T-helper 2 cell (primary cell): ENCODE results near the gene ADI1.

Source experiments
- DNase-seq, 5 experiments: peaks; one replicate each; pipeline versions ENCODE4 v3.0.0 to v3.0.0-alpha.2; 2012 to 2022

ADI1 gene

DNA sequence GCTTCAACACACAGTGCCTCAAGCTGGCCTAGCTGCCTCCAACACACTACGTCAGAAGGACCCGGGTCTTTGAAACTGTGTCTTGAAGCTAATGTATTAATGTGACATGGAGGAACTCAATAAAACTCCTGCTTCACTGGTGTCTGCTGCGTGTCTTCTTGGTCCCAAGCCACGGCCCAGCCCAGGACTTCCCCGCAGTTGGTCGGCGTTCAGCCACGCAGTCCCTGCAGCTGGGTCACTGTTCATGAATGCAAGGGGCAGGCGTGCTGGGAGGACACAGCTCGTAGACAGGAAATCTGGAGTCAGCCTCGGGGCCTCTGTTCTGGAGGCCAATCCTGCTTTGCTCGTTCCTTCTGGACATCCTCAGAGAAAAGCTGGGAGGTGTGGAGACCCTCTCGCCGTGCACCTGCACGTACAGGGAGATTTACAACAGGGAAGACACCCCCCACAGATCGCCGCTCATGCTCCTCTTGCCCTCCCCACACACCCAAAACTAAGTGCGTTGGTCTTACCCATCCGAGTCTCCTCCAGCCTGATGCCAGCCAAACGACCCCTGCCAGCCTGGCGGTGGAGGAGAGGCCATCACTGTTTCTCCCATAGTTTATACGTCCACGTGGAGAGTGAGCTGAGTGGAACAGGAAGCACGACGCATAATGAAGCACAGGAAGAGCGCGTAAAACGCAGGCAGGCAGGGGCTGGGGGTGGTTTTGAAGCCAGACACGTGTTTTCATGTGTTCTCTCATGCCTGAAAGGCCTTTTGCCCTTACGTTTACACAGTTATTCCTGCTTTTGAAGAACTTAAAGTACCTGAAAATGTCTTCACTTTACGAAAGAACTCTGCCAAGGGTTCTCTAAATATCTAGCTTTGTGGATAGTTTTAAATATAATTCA lies 39.7 kb downstream of the ADI1 start:
- DNase-seq: no peak

DNA sequence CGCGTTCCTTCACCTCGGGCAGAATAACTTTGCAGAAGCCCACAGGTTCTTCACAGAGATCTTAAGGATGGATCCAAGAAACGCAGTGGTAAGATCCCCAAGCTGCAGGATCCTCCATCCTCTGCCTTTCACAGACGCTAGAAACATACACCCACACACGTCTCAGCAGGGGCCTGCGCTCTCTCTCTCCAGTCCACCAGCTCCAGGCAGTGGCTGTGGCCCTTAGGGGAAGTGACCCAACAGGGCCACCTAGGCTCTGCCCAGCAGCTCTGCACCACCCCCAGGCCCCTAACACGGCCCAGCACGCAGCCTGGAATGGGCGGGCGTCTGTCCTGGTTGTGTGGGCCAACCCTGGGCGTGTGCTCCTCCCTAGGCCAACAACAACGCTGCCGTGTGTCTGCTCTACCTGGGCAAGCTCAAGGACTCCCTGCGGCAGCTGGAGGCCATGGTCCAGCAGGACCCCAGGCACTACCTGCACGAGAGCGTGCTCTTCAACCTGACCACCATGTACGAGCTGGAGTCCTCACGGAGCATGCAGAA lies 40.4 kb downstream of the ADI1 start:
- no peak for DNase-seq

DNA sequence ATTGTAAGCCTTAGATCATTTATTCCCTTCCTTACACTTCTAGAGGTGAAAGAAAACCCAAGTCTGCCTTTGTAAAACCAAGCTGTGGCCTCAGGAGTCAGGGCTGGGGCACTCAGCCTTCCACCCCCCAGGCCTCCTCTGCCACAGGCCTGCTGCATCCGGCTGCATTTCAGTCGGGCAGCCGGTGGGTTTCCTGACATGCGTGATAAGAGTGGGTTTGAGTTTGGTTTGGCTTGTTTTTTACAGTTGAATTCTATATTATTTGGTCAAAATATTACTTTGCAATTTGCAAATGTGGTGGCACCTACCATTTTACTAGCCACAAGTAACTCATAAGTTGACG lies 42.4 kb downstream of the ADI1 start:
- DNase-seq: no peak

DNA sequence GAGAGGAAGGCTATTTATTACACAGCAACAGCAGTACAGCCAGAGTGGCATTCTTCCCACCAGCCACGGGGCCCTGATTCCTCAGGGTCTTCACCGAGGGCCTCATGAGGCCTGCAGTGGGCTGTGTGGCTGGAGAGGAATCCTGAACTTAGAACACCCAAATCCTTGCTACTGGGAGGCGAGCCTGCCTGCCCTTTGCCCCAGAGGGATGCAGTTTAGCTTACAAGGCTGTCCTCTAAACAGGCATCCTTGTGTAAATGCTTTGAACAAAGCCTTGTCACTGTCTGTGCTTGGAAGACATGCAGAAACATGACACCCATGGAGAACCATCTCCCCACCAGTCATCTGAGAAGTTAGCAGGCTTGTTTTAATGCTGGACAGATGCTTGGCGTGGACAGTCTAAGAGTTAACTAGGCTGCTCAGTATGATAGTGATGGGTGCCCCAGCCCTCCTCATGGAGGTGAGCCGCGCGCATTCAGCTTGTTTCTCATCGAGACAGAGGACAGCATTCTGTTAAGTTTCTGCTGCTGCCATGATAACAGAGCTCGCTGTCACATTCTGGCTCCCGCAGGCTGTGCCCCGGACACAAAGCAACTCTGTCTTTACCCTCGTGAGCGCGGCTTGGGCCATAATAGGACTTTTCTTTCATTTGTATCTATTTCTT lies 42.9 kb downstream of the ADI1 start:
- DNase-seq: no peak

DNA sequence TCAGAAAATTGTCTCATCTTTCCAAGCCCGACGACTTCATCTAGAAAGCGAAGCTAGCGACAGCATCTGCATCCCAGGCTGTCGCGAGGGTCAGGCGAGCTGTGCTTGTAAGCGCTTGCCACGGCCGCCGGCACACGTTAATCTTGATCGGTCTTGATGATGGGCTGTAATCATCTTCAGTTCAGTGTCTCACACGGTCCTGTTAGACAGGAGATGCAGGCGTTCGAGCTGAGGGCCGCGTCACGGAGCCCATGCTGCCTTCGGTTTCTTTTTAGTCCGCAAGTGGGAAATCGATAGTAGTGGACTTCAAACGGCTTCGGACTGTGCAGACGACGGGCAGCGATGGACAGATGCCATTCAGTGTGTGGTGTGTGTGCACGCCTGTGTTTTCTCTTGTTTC lies 43.6 kb downstream of the ADI1 start:
- no peak for DNase-seq

DNA sequence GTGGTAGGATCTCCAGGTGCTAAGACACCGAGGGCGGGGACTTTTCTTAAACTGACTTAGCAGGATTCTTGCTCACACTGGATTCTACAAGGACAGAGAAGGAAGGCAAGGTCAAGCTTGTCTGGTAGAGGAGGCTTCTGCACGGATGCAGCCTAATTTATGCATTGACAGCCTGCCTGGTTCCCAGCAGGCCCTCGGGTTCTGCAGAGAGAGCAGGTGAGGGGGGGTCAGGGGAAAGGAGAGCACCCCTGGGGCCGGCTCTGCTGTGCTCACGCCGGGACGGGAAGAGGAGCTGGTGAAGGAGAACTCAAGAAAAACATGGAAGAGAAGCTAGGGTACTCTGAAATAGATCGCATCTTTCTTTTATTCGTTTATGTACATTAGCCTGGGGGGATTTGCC lies 46.4 kb downstream of the ADI1 start:
- no peak for DNase-seq

DNA sequence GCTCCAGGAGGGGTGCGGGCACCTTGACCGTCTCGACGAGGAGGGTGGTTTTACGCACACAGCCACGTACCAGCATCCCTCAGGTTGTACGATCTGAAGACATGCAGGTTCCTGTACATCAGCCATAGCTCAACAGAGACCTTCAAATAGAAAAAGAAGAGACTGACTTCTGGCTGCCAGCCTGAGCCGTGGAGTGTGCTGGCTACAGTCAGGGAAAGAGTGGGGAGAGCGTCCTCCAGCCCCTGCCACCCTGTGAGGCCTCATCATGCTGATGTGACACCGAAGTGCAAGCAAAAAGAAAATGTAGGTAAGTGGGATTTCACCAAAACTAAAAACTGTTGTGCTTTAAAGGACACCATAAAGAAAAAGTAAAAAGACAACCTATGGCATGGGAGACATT lies 47.0 kb downstream of the ADI1 start:
- DNase-seq: no peak

DNA sequence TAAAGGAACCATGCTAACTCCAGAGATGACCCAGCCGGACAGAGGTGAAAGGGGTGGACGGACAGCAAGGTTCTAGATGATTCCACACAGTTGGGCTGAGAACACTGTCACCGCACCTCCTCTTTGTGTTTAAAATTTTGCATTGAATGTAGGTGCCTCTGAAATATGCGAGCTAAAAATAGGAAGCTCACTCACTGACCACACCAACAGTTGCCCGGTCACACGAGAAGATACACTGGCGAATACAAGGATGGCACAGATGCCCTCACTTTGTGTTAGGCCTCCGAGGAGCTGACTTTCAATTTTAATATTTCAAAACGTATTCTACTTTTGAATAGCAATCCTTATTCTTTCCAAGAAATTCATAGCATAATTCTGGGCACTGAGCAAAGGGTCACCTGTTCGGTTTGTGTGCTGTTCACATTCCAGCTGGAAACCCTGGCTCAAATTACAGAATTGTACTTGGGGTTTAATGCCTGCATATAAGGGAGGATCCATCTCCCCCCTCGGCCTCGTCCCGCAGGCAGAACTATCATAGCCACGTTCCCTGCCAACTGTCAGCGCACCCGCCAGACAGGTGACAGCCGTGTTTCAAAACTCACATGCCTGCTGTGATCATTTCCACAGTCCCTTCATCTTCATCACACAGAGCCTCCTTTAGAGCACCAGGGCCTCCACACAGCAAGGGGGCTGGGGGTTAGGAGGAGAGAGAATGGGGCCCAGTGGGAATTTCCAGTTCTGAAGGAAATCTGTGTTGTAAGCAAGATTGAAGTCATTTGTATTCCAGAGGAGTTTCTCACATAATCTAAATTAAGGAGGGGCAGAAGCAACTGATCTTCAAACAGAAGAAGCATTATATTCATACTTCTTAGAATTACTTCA lies 48.2 kb downstream of the ADI1 start:
- DNase-seq: no peak

DNA sequence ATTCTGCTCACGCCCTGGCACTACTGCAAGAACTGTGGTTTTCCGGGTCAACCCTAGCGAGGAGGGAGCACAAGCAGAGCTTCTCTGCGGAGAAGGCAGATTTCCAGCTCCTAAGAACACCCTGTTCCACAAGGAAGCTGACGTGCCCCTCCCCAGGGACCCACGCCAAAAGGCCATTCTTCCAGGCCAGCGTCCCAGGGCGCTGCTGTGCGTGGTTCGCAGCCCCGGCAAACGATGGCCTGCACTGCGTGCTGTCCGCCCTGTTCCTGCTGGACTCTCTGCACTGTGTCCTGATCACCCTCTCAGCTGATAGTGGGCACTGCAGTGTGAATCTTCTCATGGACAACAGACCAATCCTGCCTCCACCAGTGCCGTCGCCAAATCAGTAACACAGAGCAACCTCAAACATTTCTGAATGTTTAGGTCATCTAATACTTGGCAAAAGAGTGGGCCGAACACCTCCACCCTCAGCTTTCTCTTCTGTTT lies 49.1 kb downstream of the ADI1 start:
- no peak for DNase-seq

DNA sequence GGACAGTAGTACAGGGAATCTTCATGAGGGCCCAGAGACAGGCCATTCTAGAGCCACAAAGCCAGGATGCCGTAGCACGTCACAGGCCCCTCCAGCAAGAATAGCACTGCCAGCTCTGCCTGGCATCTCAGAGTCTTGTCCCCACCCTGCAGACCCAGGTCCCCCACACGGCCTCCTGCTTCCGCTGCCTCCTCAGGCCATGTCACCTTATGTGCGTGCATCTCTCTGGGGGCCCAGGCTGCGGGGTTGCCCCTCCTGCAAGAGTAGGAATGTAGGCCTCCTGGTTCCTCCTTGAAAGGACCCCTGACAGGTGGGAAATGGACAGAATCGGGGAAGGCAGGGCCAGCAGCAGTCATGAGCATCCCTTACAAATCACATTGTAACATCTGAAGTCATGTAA lies 49.8 kb downstream of the ADI1 start:
- DNase-seq: no peak

DNA sequence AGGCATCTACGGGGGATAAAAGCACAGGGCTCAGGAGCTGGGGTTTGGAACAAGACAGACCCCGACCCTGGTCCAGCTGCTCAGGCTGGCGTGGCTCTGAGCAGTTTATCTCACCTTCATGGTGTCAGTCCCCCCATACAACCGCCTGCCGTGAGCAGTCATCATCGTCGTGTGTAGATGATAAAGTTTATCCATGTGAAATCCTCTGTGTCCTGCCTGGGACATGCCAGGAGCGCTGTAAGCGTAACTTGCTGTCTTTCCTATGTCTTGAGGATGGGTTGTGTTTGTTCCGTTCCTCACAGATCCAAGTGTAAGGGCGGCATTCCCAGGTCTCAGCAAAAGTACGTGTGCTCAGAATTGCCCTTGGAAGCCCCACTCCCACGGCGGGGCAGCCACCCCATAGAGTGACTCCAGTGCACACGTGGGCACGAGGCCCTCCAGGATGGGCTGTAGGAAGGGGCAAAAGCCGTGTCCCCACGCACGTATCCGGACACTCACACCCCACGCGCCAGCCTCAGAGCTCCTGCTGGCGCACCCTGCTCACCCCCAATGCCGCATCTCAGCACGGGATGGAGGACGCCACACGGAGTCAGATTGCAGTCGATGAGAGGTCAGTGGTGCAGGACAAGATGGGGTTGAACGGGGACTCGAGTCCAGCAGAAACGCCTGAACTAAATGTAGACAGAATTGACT lies 50.9 kb downstream of the ADI1 start:
- no peak for DNase-seq

DNA sequence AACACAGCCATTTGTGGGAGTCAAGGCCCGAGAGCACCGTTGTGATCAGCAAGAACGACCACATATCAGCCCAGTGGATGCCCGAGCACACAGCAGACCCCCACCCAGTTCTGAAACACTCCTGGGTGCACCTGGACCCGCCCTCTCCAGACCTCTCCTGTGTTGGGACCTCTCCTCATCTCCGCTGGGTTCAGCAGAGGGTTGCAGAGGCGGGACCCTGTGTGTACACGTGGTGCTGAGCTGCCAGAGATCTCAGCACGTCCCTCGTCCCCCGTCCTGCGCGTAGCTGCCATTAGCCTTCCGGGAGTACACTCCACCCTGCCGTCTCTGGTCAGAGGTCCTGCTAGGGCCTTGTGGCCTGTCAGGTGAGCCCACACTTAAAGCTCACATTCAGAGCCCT lies 51.7 kb downstream of the ADI1 start:
- no peak for DNase-seq

DNA sequence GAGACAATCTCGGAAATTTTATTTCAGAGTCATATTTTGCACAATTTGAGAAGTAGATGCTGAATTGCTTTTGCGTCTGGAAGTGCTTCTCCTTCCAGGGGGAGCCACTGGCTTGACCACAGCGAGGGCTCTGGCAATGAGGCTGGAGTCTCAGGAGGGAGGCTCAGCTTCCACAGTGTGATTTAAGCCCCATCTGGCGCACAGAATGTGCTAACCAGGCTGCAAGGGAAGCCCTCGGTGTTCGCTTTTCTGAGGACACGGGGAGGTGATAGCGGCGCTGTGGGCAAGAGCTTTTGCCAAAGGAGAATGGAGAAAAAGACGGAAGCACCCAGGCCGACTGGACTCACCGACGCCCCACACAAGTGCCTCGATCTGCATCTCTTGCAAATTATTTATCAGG lies 52.4 kb downstream of the ADI1 start:
- no peak for DNase-seq

DNA sequence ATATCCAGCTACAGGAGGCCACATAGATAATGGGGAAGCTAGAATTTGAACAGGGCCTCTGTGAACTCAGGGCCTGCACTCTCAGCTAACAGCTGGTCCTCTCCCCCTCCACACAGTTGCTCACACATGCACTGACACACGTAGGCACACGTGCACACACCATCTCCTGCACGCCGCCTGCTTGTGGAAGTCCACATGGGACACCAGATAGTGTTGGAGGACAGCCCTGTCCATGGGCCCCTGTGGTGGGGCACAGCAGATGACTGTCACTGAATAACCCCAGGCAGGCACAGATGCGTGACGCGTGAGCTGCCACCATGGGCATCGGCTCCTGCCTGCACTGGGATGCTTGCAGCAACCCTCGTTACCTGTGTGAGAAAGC lies 52.9 kb downstream of the ADI1 start:
- no peak for DNase-seq

DNA sequence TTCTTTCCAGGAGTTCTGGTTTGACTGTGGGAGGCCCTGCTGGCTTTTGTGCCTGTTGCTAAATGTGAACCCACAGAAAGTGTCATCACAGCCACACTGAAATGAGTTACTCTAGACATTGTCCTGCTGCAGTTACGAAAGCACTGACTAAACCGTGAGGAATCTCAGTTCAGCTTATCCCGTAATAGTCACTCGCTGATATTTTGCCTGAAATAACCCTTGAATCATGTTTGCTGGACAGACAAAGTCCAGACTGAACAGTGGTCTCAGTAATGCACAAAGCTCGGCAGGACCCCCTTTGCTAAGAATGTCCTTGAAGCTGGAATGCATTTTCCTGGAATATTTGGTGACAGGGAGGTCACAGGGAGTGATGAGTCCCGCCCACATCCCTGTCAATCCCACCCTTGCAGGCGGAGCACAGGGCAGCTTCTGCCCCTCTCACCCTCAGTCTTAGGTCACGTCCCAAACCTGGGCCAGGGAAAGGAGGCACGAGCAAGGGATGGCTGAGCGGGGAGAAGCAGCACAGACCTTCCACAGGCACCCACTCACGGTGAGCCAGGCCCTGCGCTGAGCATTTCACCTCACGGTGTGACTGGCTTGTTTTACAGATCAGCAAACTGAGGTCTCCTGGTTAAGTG lies 53.4 kb downstream of the ADI1 start:
- DNase-seq: no peak

DNA sequence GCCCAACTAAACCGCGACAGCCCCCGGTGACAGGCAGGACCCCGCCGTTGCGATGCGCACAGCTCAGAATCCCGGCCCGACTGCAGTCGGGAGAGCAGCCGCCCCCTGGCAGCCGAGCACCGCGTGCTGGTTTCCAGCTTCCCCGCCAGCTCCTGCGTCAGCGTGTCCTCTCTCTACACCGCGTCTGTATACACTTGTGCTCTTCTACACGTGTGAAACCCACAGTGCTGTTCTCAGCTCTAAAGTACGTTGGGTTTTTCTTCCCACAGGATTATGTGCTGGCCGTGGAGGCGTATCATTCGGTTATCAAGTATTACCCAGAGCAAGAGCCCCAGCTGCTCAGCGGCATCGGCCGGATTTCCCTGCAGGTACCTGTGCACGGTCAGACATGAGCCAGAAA lies 54.0 kb downstream of the ADI1 start:
- no peak for DNase-seq

DNA sequence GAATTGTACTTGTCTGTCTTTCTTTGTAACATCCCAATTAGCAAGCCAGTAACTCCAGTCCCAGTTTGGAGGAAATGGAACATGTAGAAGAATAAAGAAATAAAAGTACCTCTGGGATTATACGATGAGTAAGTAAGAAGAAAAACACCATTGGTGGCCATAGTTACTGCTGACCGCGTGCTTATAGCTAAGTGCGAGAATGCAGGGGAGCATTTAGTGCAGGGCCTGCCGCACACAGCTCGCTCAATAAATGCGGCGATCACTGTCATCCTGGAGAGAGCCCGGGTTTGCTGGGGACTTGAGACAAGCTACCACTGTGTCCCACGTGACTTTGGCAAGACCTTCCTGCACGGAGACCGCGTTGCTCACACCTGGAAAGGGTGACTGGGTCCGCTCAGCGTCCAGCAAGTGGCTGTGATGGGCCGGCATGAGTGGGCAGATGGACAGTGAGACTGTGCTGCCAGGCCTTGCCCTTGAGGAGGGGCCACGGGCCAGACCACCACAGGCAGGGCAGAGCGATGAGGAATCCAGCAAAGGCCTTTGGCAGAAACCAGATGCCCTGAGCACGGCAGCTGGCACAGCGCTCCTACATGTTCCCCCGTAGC lies 54.8 kb downstream of the ADI1 start:
- DNase-seq: no peak

DNA sequence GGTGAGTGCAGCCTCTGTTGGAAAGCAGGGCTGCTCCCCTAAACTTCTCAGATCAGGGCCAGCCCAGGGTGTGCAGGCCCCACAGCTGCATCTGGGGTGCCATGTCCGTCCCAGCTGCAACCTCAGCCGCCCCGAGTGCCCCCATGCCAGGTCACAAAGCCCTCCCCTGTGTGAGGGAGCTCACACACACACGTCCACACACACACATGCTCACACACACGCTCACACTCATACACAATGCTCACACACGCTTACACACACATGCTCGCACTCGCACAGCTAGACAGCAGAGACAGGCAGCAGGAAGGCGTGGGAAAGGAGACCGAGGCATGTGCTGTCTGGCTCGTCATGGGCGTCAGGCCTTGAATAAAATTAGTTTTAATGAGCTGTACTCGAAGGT lies 55.4 kb downstream of the ADI1 start:
- DNase-seq: no peak

DNA sequence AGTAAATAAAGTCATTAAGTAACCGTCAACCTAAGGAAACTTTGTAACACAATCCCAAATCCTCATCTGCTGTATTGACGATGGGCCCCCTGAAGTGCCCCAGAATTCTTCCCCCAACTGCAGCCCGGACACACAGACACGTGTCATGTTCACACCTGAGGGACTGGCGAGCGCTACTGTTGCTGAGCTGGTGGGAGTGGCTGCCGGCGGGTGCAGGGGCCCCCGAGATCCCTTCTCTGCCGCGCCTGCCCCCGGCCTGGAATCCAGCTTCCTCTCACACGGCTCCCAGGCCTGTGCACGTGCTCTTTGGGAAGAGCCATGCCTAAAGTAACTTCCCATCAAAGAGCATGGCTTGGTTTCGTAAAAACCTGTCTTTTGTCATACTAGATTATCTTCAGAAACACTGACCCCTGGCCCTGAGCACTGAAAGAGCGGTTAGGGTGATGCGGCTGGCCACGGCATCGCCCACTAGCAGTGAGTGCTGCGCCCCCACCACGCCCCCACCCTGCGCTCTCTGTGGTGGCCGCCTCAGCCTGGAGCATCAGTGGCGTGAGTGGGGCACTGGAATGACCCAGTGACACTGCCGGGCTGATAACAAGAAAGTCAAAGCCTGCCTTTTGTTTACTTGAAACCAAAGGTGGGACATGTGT lies 56.0 kb downstream of the ADI1 start:
- no peak for DNase-seq

DNA sequence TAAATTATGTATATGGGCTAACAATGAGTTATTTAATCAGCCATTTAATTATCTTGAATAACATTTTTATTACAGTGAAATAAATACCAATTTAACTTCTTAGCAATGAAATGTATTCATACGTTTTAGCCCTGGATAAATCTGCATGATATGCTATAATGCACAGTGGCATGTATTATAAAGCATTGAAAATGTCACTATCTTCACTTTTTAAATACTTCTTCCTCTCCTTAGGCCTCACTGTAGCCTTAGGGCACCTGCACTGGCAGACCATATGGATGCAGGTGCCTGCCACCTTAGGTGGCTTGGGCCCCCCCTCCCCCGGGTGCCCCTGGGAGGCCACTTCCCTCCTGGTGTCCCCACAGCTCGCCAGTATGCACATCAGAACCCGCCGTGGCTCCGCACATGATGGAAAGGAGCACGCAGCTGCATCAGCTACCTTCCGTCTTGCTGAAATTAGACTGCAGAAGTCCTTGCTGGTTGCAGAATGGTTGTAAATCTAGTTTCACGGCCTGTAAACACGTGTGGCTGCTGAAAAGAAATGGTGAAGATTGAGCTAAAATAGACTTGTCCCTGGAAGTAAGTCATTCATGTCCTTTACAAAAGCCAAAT lies 56.7 kb downstream of the ADI1 start:
- DNase-seq: no peak
